Measurements from ENCODE around the gene HACD3.

The HACD3 gene

DNA sequence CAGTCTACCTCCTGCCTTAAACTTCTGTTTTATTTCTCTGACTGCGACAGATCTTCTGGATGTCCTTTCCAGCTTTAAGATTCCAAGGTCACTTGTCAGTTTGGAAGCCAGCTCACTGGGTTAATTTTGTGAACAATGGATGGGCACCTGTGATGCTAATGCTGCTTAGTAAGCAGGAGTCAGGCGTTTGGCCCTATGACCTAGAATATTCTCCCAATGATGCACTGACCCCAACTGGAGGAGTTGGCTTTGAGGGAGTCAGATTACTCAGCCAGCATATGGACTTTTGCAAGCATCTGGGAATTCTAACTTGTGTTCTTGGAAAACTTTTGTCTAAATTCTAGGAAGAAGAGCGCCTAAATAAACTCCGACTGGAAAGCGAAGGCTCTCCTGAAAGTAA lies 28.1 kb downstream of the HACD3 start:
- H3K4me2 ChIP-seq (ENCODE audit: low read length), result no peak overlapping the region
- peaks cover 20% of the 10 kb centered on the region for H4K20me1 ChIP-seq (ENCODE audit: insufficient read depth, low read length)
- no peak overlapping the region for H3K27ac ChIP-seq (ENCODE audit: low read length)
- no peak overlapping the region for H3K9ac ChIP-seq (ENCODE audit: low read length)
- H3K79me2 ChIP-seq (ENCODE audit: low read length), result peaks cover 10% of the 10 kb centered on the region
- TF ChIP-seq, protein P1, sequence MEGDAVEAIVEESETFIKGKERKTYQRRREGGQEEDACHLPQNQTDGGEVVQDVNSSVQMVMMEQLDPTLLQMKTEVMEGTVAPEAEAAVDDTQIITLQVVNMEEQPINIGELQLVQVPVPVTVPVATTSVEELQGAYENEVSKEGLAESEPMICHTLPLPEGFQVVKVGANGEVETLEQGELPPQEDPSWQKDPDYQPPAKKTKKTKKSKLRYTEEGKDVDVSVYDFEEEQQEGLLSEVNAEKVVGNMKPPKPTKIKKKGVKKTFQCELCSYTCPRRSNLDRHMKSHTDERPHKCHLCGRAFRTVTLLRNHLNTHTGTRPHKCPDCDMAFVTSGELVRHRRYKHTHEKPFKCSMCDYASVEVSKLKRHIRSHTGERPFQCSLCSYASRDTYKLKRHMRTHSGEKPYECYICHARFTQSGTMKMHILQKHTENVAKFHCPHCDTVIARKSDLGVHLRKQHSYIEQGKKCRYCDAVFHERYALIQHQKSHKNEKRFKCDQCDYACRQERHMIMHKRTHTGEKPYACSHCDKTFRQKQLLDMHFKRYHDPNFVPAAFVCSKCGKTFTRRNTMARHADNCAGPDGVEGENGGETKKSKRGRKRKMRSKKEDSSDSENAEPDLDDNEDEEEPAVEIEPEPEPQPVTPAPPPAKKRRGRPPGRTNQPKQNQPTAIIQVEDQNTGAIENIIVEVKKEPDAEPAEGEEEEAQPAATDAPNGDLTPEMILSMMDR (IDR thresholded peaks at IDR 0.05; ENCODE audit: low read depth, low read length), result no peak
- no peak for TF ChIP-seq EZH2phosphoT487 (IDR thresholded peaks at IDR 0.05; ENCODE audit: low read depth)
- H3K9me3 ChIP-seq (ENCODE audit: insufficient read depth, low read length), result no peaks in the 10 kb centered on the region
- H3K4me1 ChIP-seq (ENCODE audit: low read length), result peaks cover 10% of the 10 kb centered on the region
- no peak overlapping the region for H3K4me3 ChIP-seq (ENCODE audit: low read length)
- no peaks in the 10 kb centered on the region for H3K27me3 ChIP-seq (ENCODE audit: low read depth, low read length)
- H2AFZ ChIP-seq (ENCODE audit: low read depth, low read length), result no peak overlapping the region
- peaks cover 74% of the 10 kb centered on the region for H3K36me3 ChIP-seq (replicated peaks; ENCODE audit: low read depth, low read length)

DNA sequence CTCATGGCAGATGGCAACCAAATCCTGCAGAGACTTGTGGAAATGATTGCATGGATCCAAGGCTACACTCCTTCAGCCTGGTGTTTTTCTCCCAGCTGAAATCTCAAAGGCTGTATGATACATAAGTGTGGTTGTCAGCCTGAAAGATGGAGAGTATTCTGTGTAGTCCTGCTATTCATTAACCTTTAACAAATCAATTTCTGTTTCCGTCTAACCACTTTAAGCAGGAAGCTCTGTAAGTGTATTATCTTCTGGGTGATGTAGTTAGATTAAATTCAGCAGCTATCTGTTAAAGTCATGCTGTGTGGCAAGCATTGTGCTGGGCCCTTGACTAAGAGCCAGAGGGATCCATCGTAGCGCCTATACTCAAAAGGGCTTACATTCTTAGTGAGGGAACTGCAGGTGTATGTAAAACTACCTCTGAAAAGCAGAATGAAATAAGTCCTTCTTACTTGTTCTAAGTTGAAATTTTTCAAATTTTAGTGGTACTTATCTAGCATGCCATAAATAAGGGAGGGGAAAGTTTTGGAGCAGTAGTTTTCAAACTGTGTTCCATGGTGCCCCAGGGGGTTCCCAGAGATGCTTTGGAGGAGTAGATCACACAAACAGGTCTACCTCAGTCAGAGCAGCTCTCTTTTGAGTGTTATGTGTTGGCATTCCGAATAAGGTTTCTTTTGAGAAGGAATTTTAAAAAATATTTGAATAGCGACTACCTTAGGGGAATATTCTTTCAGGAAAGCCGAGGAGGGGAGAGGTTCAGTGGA lies 28.9 kb downstream of the HACD3 start:
- peaks cover 77% of the 10 kb centered on the region for H3K36me3 ChIP-seq (replicated peaks; ENCODE audit: low read depth, low read length)
- peaks cover 6% of the 10 kb centered on the region for H3K79me2 ChIP-seq (ENCODE audit: low read length)
- H3K4me2 ChIP-seq (ENCODE audit: low read length), result no peak overlapping the region
- H3K4me1 ChIP-seq (ENCODE audit: low read length), result peaks cover 10% of the 10 kb centered on the region
- TF ChIP-seq EZH2phosphoT487 (IDR thresholded peaks at IDR 0.05; ENCODE audit: low read depth), result no peak
- H4K20me1 ChIP-seq (ENCODE audit: insufficient read depth, low read length), result peaks cover 12% of the 10 kb centered on the region
- no peak overlapping the region for H2AFZ ChIP-seq (ENCODE audit: low read depth, low read length)
- H3K9me3 ChIP-seq (ENCODE audit: insufficient read depth, low read length), result no peaks in the 10 kb centered on the region
- no peaks in the 10 kb centered on the region for H3K27me3 ChIP-seq (ENCODE audit: low read depth, low read length)
- H3K4me3 ChIP-seq (ENCODE audit: low read length), result no peak overlapping the region
- no peak overlapping the region for H3K9ac ChIP-seq (ENCODE audit: low read length)
- no peak overlapping the region for H3K27ac ChIP-seq (ENCODE audit: low read length)

DNA sequence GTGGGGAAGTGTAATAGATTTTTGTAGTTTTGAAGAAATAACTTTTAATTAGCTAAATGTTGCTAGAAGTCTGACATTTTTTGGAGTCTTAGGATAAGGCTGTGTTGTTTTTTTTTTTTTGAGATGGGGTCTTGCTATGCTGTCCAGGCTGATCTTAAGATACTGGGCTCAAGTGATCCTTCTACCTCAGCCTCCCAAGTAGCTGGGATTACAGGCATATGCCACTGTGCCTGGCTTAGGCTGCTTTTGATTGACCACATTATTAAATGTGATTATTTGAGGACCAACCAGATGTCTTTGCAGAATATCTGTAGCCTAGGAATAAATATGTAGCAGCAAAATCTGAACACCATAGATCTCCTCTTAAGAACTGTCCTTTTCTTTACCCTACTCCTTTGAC lies 29.7 kb downstream of the HACD3 start:
- no peak for TF ChIP-seq EZH2phosphoT487 (IDR thresholded peaks at IDR 0.05; ENCODE audit: low read depth)
- TF ChIP-seq, protein P1 (IDR thresholded peaks at IDR 0.05; ENCODE audit: low read depth, low read length), result no peak
- no peaks in the 10 kb centered on the region for H3K9me3 ChIP-seq (ENCODE audit: insufficient read depth, low read length)
- H3K4me3 ChIP-seq (ENCODE audit: low read length), result no peak overlapping the region
- H3K4me1 ChIP-seq (ENCODE audit: low read length), result peaks cover 5% of the 10 kb centered on the region
- peaks cover 74% of the 10 kb centered on the region for H3K36me3 ChIP-seq (replicated peaks; ENCODE audit: low read depth, low read length)
- no peak overlapping the region for H2AFZ ChIP-seq (ENCODE audit: low read depth, low read length)
- peaks cover 6% of the 10 kb centered on the region for H4K20me1 ChIP-seq (ENCODE audit: insufficient read depth, low read length)
- H3K79me2 ChIP-seq (ENCODE audit: low read length), result peaks cover 6% of the 10 kb centered on the region
- no peak overlapping the region for H3K4me2 ChIP-seq (ENCODE audit: low read length)
- no peaks in the 10 kb centered on the region for H3K27me3 ChIP-seq (ENCODE audit: low read depth, low read length)
- no peak overlapping the region for H3K9ac ChIP-seq (ENCODE audit: low read length)
- no peak overlapping the region for H3K27ac ChIP-seq (ENCODE audit: low read length)

DNA sequence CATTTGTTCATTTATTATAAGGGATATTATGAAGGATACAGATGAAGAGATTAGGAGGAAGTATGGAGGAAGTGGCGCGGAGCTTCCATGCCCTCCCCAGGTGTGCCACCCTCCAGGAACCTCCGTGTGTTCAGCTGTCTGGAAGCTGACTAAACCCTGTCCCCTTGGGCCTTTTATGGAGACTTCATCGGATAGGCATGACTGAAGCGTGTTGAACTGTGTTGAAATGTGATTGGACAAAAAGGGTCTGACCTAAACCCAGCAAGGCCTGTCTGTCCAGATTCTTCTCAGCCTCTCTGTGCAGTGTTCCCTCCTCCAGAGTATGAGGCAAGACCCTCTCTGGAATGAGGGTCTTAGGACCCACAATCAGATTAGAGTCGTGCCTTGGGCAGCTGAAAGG lies 31.7 kb downstream of the HACD3 start:
- peaks cover 72% of the 10 kb centered on the region for H3K36me3 ChIP-seq (replicated peaks; ENCODE audit: low read depth, low read length)

More for the DNA sequence above, 31.7 kb downstream of the HACD3 start:
- H4K20me1 ChIP-seq (ENCODE audit: insufficient read depth, low read length), result no peaks in the 10 kb centered on the region
- no peak overlapping the region for H2AFZ ChIP-seq (ENCODE audit: low read depth, low read length)
- no peak for TF ChIP-seq EZH2phosphoT487 (IDR thresholded peaks at IDR 0.05; ENCODE audit: low read depth)
- TF ChIP-seq, protein P1 (IDR thresholded peaks at IDR 0.05; ENCODE audit: low read depth, low read length), result no peak
- no peaks in the 10 kb centered on the region for H3K9me3 ChIP-seq (ENCODE audit: insufficient read depth, low read length)
- H3K79me2 ChIP-seq (ENCODE audit: low read length), result no peaks in the 10 kb centered on the region; the same call in none of the 2 replicates
- no peak overlapping the region for H3K4me3 ChIP-seq (ENCODE audit: low read length)
- no peak overlapping the region for H3K4me2 ChIP-seq (ENCODE audit: low read length)
- H3K27me3 ChIP-seq (ENCODE audit: low read depth, low read length), result no peaks in the 10 kb centered on the region
- no peak overlapping the region for H3K9ac ChIP-seq (ENCODE audit: low read length)
- H3K27ac ChIP-seq (ENCODE audit: low read length), result no peak overlapping the region
- H3K4me1 ChIP-seq (ENCODE audit: low read length), result no peaks in the 10 kb centered on the region

All from OCI-LY3 (cell line).